Neuronal stem cell (in vitro differentiated cells): ENCODE measurements around the gene NUDT4. TPM values are rescaled to one million over a fixed set of nuclear protein-coding genes. Genes with fewer than 3 reads are reported as not detected.
A peak's percentile ranks its signal among the peaks of the same experiment; 100 is the strongest.

Source experiments
- DNase-seq: peaks from one replicate; pipeline ENCODE4 v3.0.0-alpha.2; 2013; ENCODE audit warnings: low spot score
- H2AFZ ChIP-seq: one replicate; pipeline ENCODE4 v1.6.1; 2013; ENCODE audit warnings: mild to moderate bottlenecking, low read length, inconsistent platforms
- H2AK5ac ChIP-seq: 2 replicates; pipeline ENCODE4 v1.6.1; 2013; ENCODE audit warnings: low read depth, mild to moderate bottlenecking, inconsistent platforms, low read length, moderate library complexity, mixed read lengths
- H2BK120ac ChIP-seq: 2 replicates; pipeline ENCODE4 v1.6.1; 2013; ENCODE audit warnings: low read depth, mild to moderate bottlenecking, inconsistent platforms, low read length, moderate library complexity, mixed read lengths
- H2BK12ac ChIP-seq: one replicate; pipeline ENCODE4 v1.6.1; 2013; ENCODE audit warnings: low read length, inconsistent platforms
- H2BK15ac ChIP-seq: 2 replicates; pipeline ENCODE4 v1.6.1; 2013; ENCODE audit warnings: mild to moderate bottlenecking, low read length, inconsistent platforms, mixed read lengths
- H2BK5ac ChIP-seq: one replicate; pipeline ENCODE4 v1.6.1; 2013; ENCODE audit warnings: inconsistent platforms, mild to moderate bottlenecking, low read length, moderate library complexity
- H3K14ac ChIP-seq: one replicate; pipeline ENCODE4 v1.6.1; 2013; ENCODE audit warnings: low read length, inconsistent platforms
- H3K18ac ChIP-seq: 2 replicates; pipeline ENCODE4 v1.6.1; 2013; ENCODE audit warnings: low read length, inconsistent platforms
- H3K23ac ChIP-seq: 2 replicates; pipeline ENCODE4 v1.6.1; 2013; ENCODE audit warnings: low read depth, mild to moderate bottlenecking, mixed read lengths, low read length, inconsistent platforms; ENCODE audit not compliant: poor library complexity
- H3K27ac ChIP-seq: replicated peaks from 3 replicates; pipeline ENCODE4 v1.5.1; 2013; ENCODE audit warnings: low read length, inconsistent platforms
- H3K27me3 ChIP-seq, 3 experiments: 2 replicates each; pipeline ENCODE4 v1.6.1; 2013; ENCODE audit warnings: low read length in 3 of 3, mild to moderate bottlenecking in 2 of 3, inconsistent platforms in 1 of 3, low read depth in 1 of 3, mixed read lengths in 1 of 3, moderate library complexity in 1 of 3; ENCODE audit not compliant: control insufficient read depth in 3 of 3, insufficient read depth in 3 of 3
- H3K36me3 ChIP-seq, 2 donors: replicated peaks in 1 of 2; 2 replicates each; pipeline ENCODE4 v1.6.1; 2013; ENCODE audit warnings: low read length in 2 of 2; ENCODE audit not compliant: control insufficient read depth in 2 of 2, insufficient read depth in 2 of 2
- H3K4ac ChIP-seq: 2 replicates; pipeline ENCODE4 v1.6.1; 2013; ENCODE audit warnings: inconsistent platforms, mild to moderate bottlenecking, low read length, moderate library complexity
- H3K4me1 ChIP-seq, 2 donors: 1 replicate in 1 of 2; 2 replicates in 1 of 2; pipeline ENCODE4 v1.6.1; 2013; ENCODE audit warnings: low read length in 2 of 2, low read depth in 1 of 2; ENCODE audit not compliant: control insufficient read depth in 2 of 2, insufficient read depth in 1 of 2
- H3K4me2 ChIP-seq: one replicate; pipeline ENCODE4 v1.6.1; 2013; ENCODE audit warnings: mild to moderate bottlenecking, low read length, inconsistent platforms; ENCODE audit not compliant: insufficient read depth, poor library complexity, severe bottlenecking
- H3K4me3 ChIP-seq, 2 donors: 2 replicates each; pipeline ENCODE4 v1.5.1; 2013; ENCODE audit warnings: low read length in 2 of 2, mild to moderate bottlenecking in 2 of 2, inconsistent platforms in 1 of 2, moderate library complexity in 1 of 2
- H3K79me1 ChIP-seq: one replicate; pipeline ENCODE4 v1.6.1; 2013; ENCODE audit warnings: low read depth, mild to moderate bottlenecking, inconsistent platforms, low read length, moderate library complexity
- H3K9ac ChIP-seq: one replicate; pipeline ENCODE4 v1.6.1; 2013; ENCODE audit warnings: mild to moderate bottlenecking, low read depth, low read length, inconsistent platforms; ENCODE audit not compliant: poor library complexity
- H3K9me3 ChIP-seq, 2 donors: replicated peaks in 1 of 2; 2 replicates each; pipeline versions ENCODE3 to v1.6.1; 2013; ENCODE audit warnings: low read length in 2 of 2, mild to moderate bottlenecking in 2 of 2, inconsistent platforms in 1 of 2, low read depth in 1 of 2, mixed read lengths in 1 of 2, moderate library complexity in 1 of 2; ENCODE audit not compliant: control insufficient read depth in 2 of 2, insufficient read depth in 1 of 2
- H4K8ac ChIP-seq: one replicate; pipeline ENCODE4 v1.6.1; 2013; ENCODE audit warnings: low read depth, mild to moderate bottlenecking, inconsistent platforms, low read length, moderate library complexity
- H4K91ac ChIP-seq: one replicate; pipeline ENCODE4 v1.6.1; 2013; ENCODE audit warnings: low read length, low read depth, mild to moderate bottlenecking, inconsistent platforms; ENCODE audit not compliant: poor library complexity
- WGBS, 2 donors: extraction: QIAGEN DNeasy Blood & Tissue Kit; methylation state at CpG; one replicate each; pipeline ENCODE4 v1.1.7; 2013; ENCODE audit warnings: missing lambda C conversion rate in 2 of 2, mixed read lengths in 1 of 2; ENCODE audit not compliant: insufficient read length in 2 of 2, insufficient replicate concordance in 1 of 2; ENCODE audit errors: extremely low coverage in 2 of 2; 5-methylcytosine and 5-hydroxymethylcytosine counted together
- polyA plus RNA-seq, 2 experiments: library from polyadenylated mRNA; stranded (reverse); fragments of 200-250 nt; gene quantifications; one replicate each; pipeline ENCODE4 v1.2.3, GENCODE V29; 2013

The NUDT4 gene
- 42.1 TPM for polyA plus RNA-seq (2013, experiment 1 of 2)
- polyA plus RNA-seq (2013, experiment 2 of 2) = 44.5 TPM

- Histone ChIP-seq H3K4me3 (peak within 1 kb of the TSS; percentile 65 to 90), H3K14ac (peak within 1 kb of the TSS; percentile 47), H3K18ac (peak within 1 kb of the TSS; percentile 93), H3K23ac (peak within 1 kb of the TSS; percentile 99), H2AFZ (peak within 1 kb of the TSS; percentile 86), H2BK120ac (no peak within 1 kb of the TSS), H3K4me1 (peaks cover 14 to 15% of the 10 kb centered on the region in 2 donors), H4K8ac (no peak within 1 kb of the TSS), H4K91ac (no peak within 1 kb of the TSS), H3K9me3 (no peaks in the 10 kb centered on the region), H2BK15ac (no peak within 1 kb of the TSS), H3K27me3 (no peaks in the 10 kb centered on the region), H3K4me2 (peak within 1 kb of the TSS; percentile 72), H3K79me1 (peaks cover 3% of the 10 kb centered on the region), H2BK12ac (no peak within 1 kb of the TSS), H3K27ac (peak within 1 kb of the TSS; percentile 80), H3K9ac (peak within 1 kb of the TSS; percentile 71), H2AK5ac (no peak within 1 kb of the TSS), H3K4ac (no peak within 1 kb of the TSS), H3K36me3 (no peaks in the 10 kb centered on the region), H2BK5ac (peak within 1 kb of the TSS; percentile 68)
- WGBS, 2 donors = no CpG with 5 or more reads among the region's 79 CpGs
- DNase-seq = peak; percentile 96
Measured at GRCh38 chr12:93377252-93378195, at the start of gene NUDT4. Gene NUDT4 (plus strand): TSS chr12:93377925. CDS start chr12:93378323, 398 bp downstream.

GRCh38 chr12:93333054-93333453, 44.7 kb upstream of the NUDT4 start:
- H2AK5ac ChIP-seq = no peak overlapping the region
- no peak overlapping the region for H3K4me2 ChIP-seq
- H4K91ac ChIP-seq = no peak overlapping the region
- no CpG with 5 or more reads among the region's 3 CpGs for WGBS, 2 donors
- H3K4me3 ChIP-seq = no peak overlapping the region
- H4K8ac ChIP-seq = no peak overlapping the region
- no peak overlapping the region for H3K27ac ChIP-seq
- H3K9ac ChIP-seq = no peak overlapping the region
- no peak overlapping the region for H3K23ac ChIP-seq
- H2AFZ ChIP-seq = no peak overlapping the region
- no peaks in the 10 kb centered on the region for H3K27me3 ChIP-seq
- no peaks in the 10 kb centered on the region for H3K9me3 ChIP-seq
- no peak overlapping the region for H3K18ac ChIP-seq
- no peak overlapping the region for H2BK15ac ChIP-seq
- H2BK5ac ChIP-seq = no peak overlapping the region
- no peaks in the 10 kb centered on the region for H3K36me3 ChIP-seq
- H3K4me1 ChIP-seq = peaks cover 0 to 11% of the 10 kb centered on the region in 2 donors
- H2BK120ac ChIP-seq = no peak overlapping the region
- H3K79me1 ChIP-seq = no peaks in the 10 kb centered on the region
- no peak overlapping the region for H2BK12ac ChIP-seq
- H3K4ac ChIP-seq = no peak overlapping the region
- H3K14ac ChIP-seq = no peak overlapping the region
- DNase-seq = no peak

GRCh38 chr12:93333828-93334227, 43.9 kb upstream of the NUDT4 start:
- no peak overlapping the region for H3K4me2 ChIP-seq
- no peak overlapping the region for H2AFZ ChIP-seq
- H3K18ac ChIP-seq = no peak overlapping the region
- no peak overlapping the region for H2BK5ac ChIP-seq
- H3K4ac ChIP-seq = no peak overlapping the region
- no peak overlapping the region for H2BK15ac ChIP-seq
- DNase-seq = no peak
- no peak overlapping the region for H3K27ac ChIP-seq
- no peaks in the 10 kb centered on the region for H3K27me3 ChIP-seq
- no peak overlapping the region for H3K9ac ChIP-seq
- no peaks in the 10 kb centered on the region for H3K79me1 ChIP-seq
- no peaks in the 10 kb centered on the region for H3K9me3 ChIP-seq
- no peak overlapping the region for H2BK12ac ChIP-seq
- no peak overlapping the region for H2AK5ac ChIP-seq
- peaks cover 0 to 11% of the 10 kb centered on the region in 2 donors for H3K4me1 ChIP-seq
- H4K8ac ChIP-seq = no peak overlapping the region
- H3K36me3 ChIP-seq = no peaks in the 10 kb centered on the region
- no peak overlapping the region for H3K14ac ChIP-seq
- H3K4me3 ChIP-seq = no peak overlapping the region
- no CpG with 5 or more reads among the region's 3 CpGs for WGBS, 2 donors
- H3K23ac ChIP-seq = no peak overlapping the region
- no peak overlapping the region for H2BK120ac ChIP-seq
- no peak overlapping the region for H4K91ac ChIP-seq

GRCh38 chr12:93335603-93336162, 42.0 kb upstream of the NUDT4 start:
- H4K91ac ChIP-seq = peak overlapping the region; percentile 76
- no CpG with 5 or more reads among the region's 9 CpGs for WGBS, 2 donors

More at GRCh38 chr12:93335603-93336162, 42.0 kb upstream of the NUDT4 start:
- Histone ChIP-seq H3K4me1 (peaks cover 0 to 11% of the 10 kb centered on the region in 2 donors), H3K4ac (no peak overlapping the region), H2BK15ac (no peak overlapping the region), H2BK120ac (no peak overlapping the region), H2BK5ac (no peak overlapping the region), H2AFZ (peak overlapping the region; percentile 69), H3K9ac (no peak overlapping the region), H4K8ac (no peak overlapping the region), H2BK12ac (no peak overlapping the region), H3K9me3 (no peaks in the 10 kb centered on the region), H3K36me3 (no peaks in the 10 kb centered on the region), H3K18ac (peak overlapping the region; percentile 88), H3K23ac (no peak overlapping the region), H3K27me3 (no peaks in the 10 kb centered on the region), H3K27ac (peak overlapping the region; percentile 57), H3K4me3 (no peak overlapping the region), H3K4me2 (peak overlapping the region; percentile 21), H2AK5ac (no peak overlapping the region), H3K79me1 (peaks cover under 1% of the 10 kb centered on the region), H3K14ac (no peak overlapping the region)
- no peak for DNase-seq
